Fibroblast of mammary gland (primary cell): ENCODE data around the gene ACOT2.

Experiments
- DNase-seq: peaks from one replicate; pipeline ENCODE4 v3.0.0-alpha.2; 2010; ENCODE audit warnings: low read depth
- H3K4me3 ChIP-seq: 2 replicates; pipeline ENCODE4 v1.5.1; 2011; ENCODE audit warnings: low read depth, mild to moderate bottlenecking, low read length, moderate library complexity; ENCODE audit not compliant: control insufficient read depth
- CTCF ChIP-seq: conservative IDR thresholded peaks from 2 replicates; pipeline ENCODE4 v1.5.1; 2011; ENCODE audit warnings: low read depth, low read length, inconsistent platforms; ENCODE audit not compliant: control insufficient read depth, insufficient read depth

ACOT2 gene

GRCh38 chr14:73591690-73592449 is 22.9 kb downstream of the ACOT2 start, which contains the start of gene ACOT4:
TSS of gene ACOT4 (plus strand) at chr14:73591873. CDS start at chr14:73591960, 87 bp downstream.
- peak within 1 kb of the TSS; percentile 45 for H3K4me3 ChIP-seq
- no peak for DNase-seq
- TF ChIP-seq CTCF: no peak

GRCh38 chr14:73594491-73594890 is 25.5 kb downstream of the ACOT2 start:
- TF ChIP-seq CTCF: no peak
- no peak for DNase-seq
- no peak overlapping the region for H3K4me3 ChIP-seq

- no peak for TF ChIP-seq CTCF
- no peak for DNase-seq
Measured at GRCh38 chr14:73599499-73599898, 30.5 kb downstream of the ACOT2 start.

GRCh38 chr14:73602994-73603393 is 34.0 kb downstream of the ACOT2 start:
- DNase-seq: no peak
- no peak overlapping the region for H3K4me3 ChIP-seq
- no peak for TF ChIP-seq CTCF

More at GRCh38 chr14:73599499-73599898, 30.5 kb downstream of the ACOT2 start:
- no peak overlapping the region for H3K4me3 ChIP-seq

- H3K4me3 ChIP-seq: no peak overlapping the region
- no peak for TF ChIP-seq CTCF
- DNase-seq: no peak
Measured at GRCh38 chr14:73606271-73606670, 37.3 kb downstream of the ACOT2 start.

GRCh38 chr14:73607241-73607640 is 38.2 kb downstream of the ACOT2 start:
- no peak for DNase-seq
- no peak for TF ChIP-seq CTCF
- no peak overlapping the region for H3K4me3 ChIP-seq

- no peak overlapping the region for H3K4me3 ChIP-seq
- TF ChIP-seq CTCF: no peak
- peak; percentile 32 for DNase-seq
Measured at GRCh38 chr14:73610687-73611086, 41.7 kb downstream of the ACOT2 start.
